22Rv1 (cell line): ENCODE results near the gene SGCB.

Experiments
- ZFX ChIP-seq: fragments of 450-650 bp; IDR thresholded peaks from 2 replicates; pipeline ENCODE4 v1.6.1; 2017; ENCODE audit warnings: antibody characterized with exemption, borderline replicate concordance
- TF ChIP-seq, protein P1 (sequence below): fragments of 450-650 bp; IDR thresholded peaks from 2 replicates; pipeline ENCODE4 v1.5.1; 2017; ENCODE audit warnings: mild to moderate bottlenecking

DNA sequence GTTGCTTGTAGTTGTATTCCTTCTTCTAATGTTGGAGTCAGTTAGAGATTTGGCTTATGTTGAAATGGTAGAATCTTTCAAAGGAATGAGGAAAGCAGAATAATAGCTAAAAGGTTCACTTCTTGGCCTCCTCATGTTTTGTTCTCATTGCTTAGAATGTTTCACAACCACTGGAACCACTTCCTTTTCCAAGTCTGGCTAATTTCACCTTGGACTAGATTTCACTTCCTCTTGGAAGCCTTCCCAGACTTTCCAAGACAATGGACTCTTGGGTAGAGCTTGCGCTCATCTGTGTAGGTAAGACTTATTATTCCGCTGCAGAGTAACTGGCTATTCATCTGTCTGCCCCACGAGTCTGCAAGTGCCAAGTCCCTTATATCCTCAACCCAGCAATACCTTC is 21.3 kb upstream of the SGCB start:
- TF ChIP-seq, protein P1, sequence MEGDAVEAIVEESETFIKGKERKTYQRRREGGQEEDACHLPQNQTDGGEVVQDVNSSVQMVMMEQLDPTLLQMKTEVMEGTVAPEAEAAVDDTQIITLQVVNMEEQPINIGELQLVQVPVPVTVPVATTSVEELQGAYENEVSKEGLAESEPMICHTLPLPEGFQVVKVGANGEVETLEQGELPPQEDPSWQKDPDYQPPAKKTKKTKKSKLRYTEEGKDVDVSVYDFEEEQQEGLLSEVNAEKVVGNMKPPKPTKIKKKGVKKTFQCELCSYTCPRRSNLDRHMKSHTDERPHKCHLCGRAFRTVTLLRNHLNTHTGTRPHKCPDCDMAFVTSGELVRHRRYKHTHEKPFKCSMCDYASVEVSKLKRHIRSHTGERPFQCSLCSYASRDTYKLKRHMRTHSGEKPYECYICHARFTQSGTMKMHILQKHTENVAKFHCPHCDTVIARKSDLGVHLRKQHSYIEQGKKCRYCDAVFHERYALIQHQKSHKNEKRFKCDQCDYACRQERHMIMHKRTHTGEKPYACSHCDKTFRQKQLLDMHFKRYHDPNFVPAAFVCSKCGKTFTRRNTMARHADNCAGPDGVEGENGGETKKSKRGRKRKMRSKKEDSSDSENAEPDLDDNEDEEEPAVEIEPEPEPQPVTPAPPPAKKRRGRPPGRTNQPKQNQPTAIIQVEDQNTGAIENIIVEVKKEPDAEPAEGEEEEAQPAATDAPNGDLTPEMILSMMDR = no peak
- no peak for TF ChIP-seq ZFX
